Mesenchymal stem cell (in vitro differentiated cells and primary cell): ENCODE results near the gene RSPH3. TPM values are rescaled to one million over a fixed set of nuclear protein-coding genes. Genes with fewer than 3 reads are reported as not detected.
A peak's percentile ranks its signal among the peaks of the same experiment; 100 is the strongest.

ENCODE experiments used
- DNase-seq: peaks from one replicate; pipeline ENCODE4 v3.0.0-alpha.2; 2013
- H2AFZ ChIP-seq: one replicate; pipeline ENCODE4 v1.6.1; 2013; ENCODE audit warnings: low read depth, mild to moderate bottlenecking, control low read depth, inconsistent platforms, low read length, moderate library complexity
- H2AK5ac ChIP-seq: 2 replicates; pipeline ENCODE4 v1.6.1; 2013; ENCODE audit warnings: low read length, moderate library complexity, mild to moderate bottlenecking, inconsistent platforms; ENCODE audit not compliant: severe bottlenecking
- H2BK120ac ChIP-seq: one replicate; pipeline ENCODE4 v1.6.1; 2013; ENCODE audit warnings: low read depth, mild to moderate bottlenecking, inconsistent platforms, low read length, moderate library complexity
- H2BK12ac ChIP-seq, 2 experiments: one replicate each; pipeline ENCODE4 v1.6.1; 2013; ENCODE audit warnings: inconsistent platforms in 2 of 2, low read length in 2 of 2, mild to moderate bottlenecking in 2 of 2, moderate library complexity in 2 of 2, control low read depth in 1 of 2
- H2BK15ac ChIP-seq: one replicate; pipeline ENCODE4 v1.6.1; 2013; ENCODE audit warnings: mild to moderate bottlenecking, low read depth, inconsistent platforms; ENCODE audit not compliant: poor library complexity, severe bottlenecking
- H2BK5ac ChIP-seq: 2 replicates; pipeline ENCODE4 v1.6.1; 2013; ENCODE audit warnings: low read depth, mild to moderate bottlenecking, low read length, control low read depth, inconsistent platforms; ENCODE audit not compliant: poor library complexity, severe bottlenecking
- H3K14ac ChIP-seq, 2 experiments: one replicate each; pipeline ENCODE4 v1.6.1; 2013; ENCODE audit warnings: inconsistent platforms in 2 of 2, low read length in 2 of 2, control low read depth in 1 of 2, mild to moderate bottlenecking in 1 of 2, moderate library complexity in 1 of 2
- H3K18ac ChIP-seq, 2 experiments: one replicate each; pipeline ENCODE4 v1.6.1; 2013; ENCODE audit warnings: inconsistent platforms in 2 of 2, low read length in 2 of 2, control low read depth in 1 of 2, low read depth in 1 of 2, mild to moderate bottlenecking in 1 of 2
- H3K23ac ChIP-seq, 2 experiments: one replicate each; pipeline ENCODE4 v1.6.1; 2013; ENCODE audit warnings: inconsistent platforms in 2 of 2, low read length in 2 of 2, mild to moderate bottlenecking in 2 of 2, moderate library complexity in 2 of 2, control low read depth in 1 of 2
- H3K27ac ChIP-seq: 2 replicates; pipeline ENCODE4 v1.5.1; 2013; ENCODE audit warnings: mild to moderate bottlenecking, moderate library complexity, low read length, control low read depth, inconsistent platforms; ENCODE audit not compliant: poor library complexity, severe bottlenecking
- H3K27me3 ChIP-seq, 2 experiments: 2 replicates each; pipeline versions ENCODE4 v1.6.1 to v1.7.0; 2013; ENCODE audit warnings: low read length in 2 of 2, mild to moderate bottlenecking in 2 of 2, moderate library complexity in 2 of 2, control low read depth in 1 of 2, inconsistent platforms in 1 of 2; ENCODE audit not compliant: control insufficient read depth in 1 of 2, insufficient read depth in 1 of 2
- H3K36me3 ChIP-seq, 2 experiments: 2 replicates each; pipeline versions ENCODE4 v1.6.1 to v1.7.0; 2013; ENCODE audit warnings: low read length in 2 of 2, control low read depth in 1 of 2, inconsistent platforms in 1 of 2, low read depth in 1 of 2, mild to moderate bottlenecking in 1 of 2; ENCODE audit not compliant: insufficient read depth in 2 of 2, control insufficient read depth in 1 of 2
- H3K4ac ChIP-seq, 2 experiments: one replicate each; pipeline ENCODE4 v1.6.1; 2013; ENCODE audit warnings: inconsistent platforms in 2 of 2, low read length in 2 of 2, mild to moderate bottlenecking in 2 of 2, moderate library complexity in 2 of 2, control low read depth in 1 of 2, low read depth in 1 of 2
- H3K4me1 ChIP-seq: 2 replicates; pipeline ENCODE4 v1.6.1; 2013; ENCODE audit warnings: low read depth, low read length, control low read depth; ENCODE audit not compliant: control insufficient read depth, insufficient read depth
- H3K4me2 ChIP-seq: 2 replicates; pipeline ENCODE4 v1.6.1; 2013; ENCODE audit warnings: low read length, mild to moderate bottlenecking, inconsistent platforms; ENCODE audit not compliant: poor library complexity, severe bottlenecking
- H3K4me3 ChIP-seq, 2 experiments: 2 replicates each; pipeline versions ENCODE4 v1.5.1 to v1.7.0; 2013; ENCODE audit warnings: low read length in 2 of 2, mild to moderate bottlenecking in 2 of 2, control low read depth in 1 of 2, low read depth in 1 of 2; ENCODE audit not compliant: insufficient read depth in 1 of 2
- H3K79me1 ChIP-seq: replicated peaks from 2 replicates; pipeline ENCODE4 v1.6.1; 2013; ENCODE audit warnings: mild to moderate bottlenecking, control low read depth, low read length, inconsistent platforms; ENCODE audit not compliant: poor library complexity, severe bottlenecking
- H3K9ac ChIP-seq: 2 replicates; pipeline ENCODE4 v1.7.0; 2013; ENCODE audit warnings: mild to moderate bottlenecking, low read length, moderate library complexity
- H3K9me3 ChIP-seq: 2 replicates; pipeline ENCODE4 v1.7.0; 2013; ENCODE audit warnings: mild to moderate bottlenecking, low read length; ENCODE audit not compliant: control insufficient read depth
- H4K8ac ChIP-seq: one replicate; pipeline ENCODE4 v1.6.1; 2013; ENCODE audit warnings: inconsistent platforms, mild to moderate bottlenecking, low read length, moderate library complexity
- H4K91ac ChIP-seq: one replicate; pipeline ENCODE4 v1.6.1; 2013; ENCODE audit warnings: mild to moderate bottlenecking, low read length, inconsistent platforms
- WGBS: methylation state at CpG from one replicate; pipeline ENCODE4 v1.1.7; 2013; ENCODE audit warnings: mixed read lengths; 5-methylcytosine and 5-hydroxymethylcytosine counted together
- polyA plus RNA-seq, 2 experiments: library from polyadenylated mRNA; stranded (reverse); fragments of 200-250 nt; gene quantifications; one replicate each; pipeline ENCODE4 v1.2.3, GENCODE V29; 2013

RSPH3 gene
- polyA plus RNA-seq (2013, experiment 1 of 2) = 6.8 TPM
- 6.8 TPM for polyA plus RNA-seq (2013, experiment 2 of 2)

GRCh38 chr6:158999666-159000403, at the start of gene RSPH3:
RSPH3 (minus strand) TSS chr6:159000202; CDS start chr6:158999550, 652 bp downstream.
- H3K4ac ChIP-seq = peak within 1 kb of the TSS; percentile 96 to 98
- under 1% methylated on average over 43 of the region's 50 CpGs for WGBS
- H3K36me3 ChIP-seq = no peaks in the 10 kb centered on the region
- peak; percentile 94 for DNase-seq
- H2BK12ac ChIP-seq = peak within 1 kb of the TSS; percentile 1 to 88
- H2AFZ ChIP-seq = peak within 1 kb of the TSS; percentile 94
- peak within 1 kb of the TSS; percentile 64 for H2BK120ac ChIP-seq
- peak within 1 kb of the TSS; percentile 100 for H4K91ac ChIP-seq
- H3K4me3 ChIP-seq = peak within 1 kb of the TSS; percentile 81 to 99
- peaks cover 8% of the 10 kb centered on the region for H3K4me1 ChIP-seq
- peak within 1 kb of the TSS; percentile 91 for H3K4me2 ChIP-seq
- peak within 1 kb of the TSS; percentile 98 to 99 for H3K18ac ChIP-seq
- H3K23ac ChIP-seq = peak within 1 kb of the TSS; percentile 20 to 73
- H3K9ac ChIP-seq = peak within 1 kb of the TSS; percentile 95
- H2BK5ac ChIP-seq = peak within 1 kb of the TSS; percentile 75
- peak within 1 kb of the TSS; percentile 100 for H4K8ac ChIP-seq
- H2AK5ac ChIP-seq = no peak within 1 kb of the TSS
- no peaks in the 10 kb centered on the region for H3K27me3 ChIP-seq
- H3K79me1 ChIP-seq = peaks cover 7% of the 10 kb centered on the region
- peak within 1 kb of the TSS; percentile 98 for H2BK15ac ChIP-seq
- peak within 1 kb of the TSS in 1 of 2 experiments; percentile 96 for H3K14ac ChIP-seq
- no peaks in the 10 kb centered on the region for H3K9me3 ChIP-seq
- peak within 1 kb of the TSS; percentile 98 for H3K27ac ChIP-seq

- Histone ChIP-seq H3K4me1 (no peaks in the 10 kb centered on the region), H2BK5ac (no peak overlapping the region), H3K14ac (no peak overlapping the region), H3K9ac (no peak overlapping the region), H2BK12ac (peak overlapping the region in 1 of 2 experiments; percentile 54), H2AFZ (no peak overlapping the region), H3K4ac (no peak overlapping the region), H3K36me3 (no peaks in the 10 kb centered on the region), H2BK120ac (no peak overlapping the region), H3K79me1 (no peaks in the 10 kb centered on the region), H2BK15ac (no peak overlapping the region), H3K4me3 (no peak overlapping the region), H3K23ac (no peak overlapping the region), H3K27ac (no peak overlapping the region), H4K8ac (no peak overlapping the region), H4K91ac (no peak overlapping the region), H3K18ac (no peak overlapping the region), H3K9me3 (no peaks in the 10 kb centered on the region), H3K4me2 (no peak overlapping the region), H2AK5ac (no peak overlapping the region), H3K27me3 (peaks cover 32 to 56% of the 10 kb centered on the region in 2 experiments)
- WGBS = 75% methylated on average over 10 of the region's 10 CpGs
- no peak for DNase-seq
Observed at GRCh38 chr6:159047891-159048685, 48.1 kb upstream of the RSPH3 start.

GRCh38 chr6:159045801-159046200, 45.8 kb upstream of the RSPH3 start:
- Histone ChIP-seq H3K4me1 (no peaks in the 10 kb centered on the region), H3K4ac (no peak overlapping the region), H2AK5ac (no peak overlapping the region), H3K4me2 (no peak overlapping the region), H2BK5ac (no peak overlapping the region), H3K27ac (no peak overlapping the region), H3K36me3 (no peaks in the 10 kb centered on the region), H3K18ac (no peak overlapping the region), H2AFZ (no peak overlapping the region), H2BK12ac (no peak overlapping the region), H4K91ac (no peak overlapping the region), H2BK15ac (no peak overlapping the region), H3K14ac (no peak overlapping the region), H3K27me3 (peaks cover 34 to 58% of the 10 kb centered on the region in 2 experiments), H2BK120ac (no peak overlapping the region), H3K4me3 (no peak overlapping the region), H3K9ac (no peak overlapping the region), H4K8ac (no peak overlapping the region), H3K9me3 (no peaks in the 10 kb centered on the region), H3K79me1 (no peaks in the 10 kb centered on the region), H3K23ac (no peak overlapping the region)
- DNase-seq = no peak
- 72% methylated on average over 6 of the region's 7 CpGs for WGBS
